NAMALWA (cell line): ENCODE results near the gene SOX6.

Experiments
- DNase-seq: peaks from one replicate; pipeline ENCODE4 v3.0.0-alpha.2; 2015; ENCODE audit warnings: low spot score

Gene SOX6

DNA sequence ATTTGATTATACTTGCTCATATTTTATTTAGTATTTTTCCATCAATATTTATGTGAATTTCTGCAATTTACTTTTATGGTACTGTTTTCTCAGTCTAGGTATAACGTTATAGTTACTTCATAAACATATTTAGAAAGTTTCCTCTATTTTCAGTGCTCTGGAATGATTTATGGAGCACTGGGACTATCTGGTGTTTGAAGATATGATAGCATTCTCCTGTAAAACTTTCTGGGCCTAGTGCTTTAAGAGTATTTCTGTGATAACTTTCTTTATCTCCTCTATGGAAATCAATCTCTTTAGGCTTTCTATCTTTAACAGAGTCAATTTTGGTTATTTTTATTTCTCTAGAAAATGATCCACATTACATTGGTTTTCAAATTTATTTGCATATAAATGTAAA lies 85.1 kb downstream of the SOX6 start:
- no peak for DNase-seq

DNA sequence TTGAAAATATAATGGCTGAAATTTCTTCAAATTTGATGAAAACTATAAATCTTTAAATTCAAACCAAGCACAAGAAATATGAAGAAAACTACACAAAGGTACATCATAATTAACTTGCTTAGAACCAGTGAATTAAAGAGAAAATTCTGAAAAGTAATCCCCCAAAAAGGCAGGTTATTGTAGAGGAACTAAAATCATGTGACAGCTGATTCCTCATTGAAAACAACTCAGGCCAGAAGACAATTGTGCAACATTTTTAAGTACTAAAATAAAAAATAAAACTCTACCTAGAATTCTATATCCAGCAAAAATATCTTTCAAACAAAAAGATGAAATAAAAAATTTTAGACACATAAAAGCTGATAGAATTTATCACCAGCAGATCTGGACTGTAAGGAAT lies 90.3 kb downstream of the SOX6 start:
- DNase-seq = no peak

DNA sequence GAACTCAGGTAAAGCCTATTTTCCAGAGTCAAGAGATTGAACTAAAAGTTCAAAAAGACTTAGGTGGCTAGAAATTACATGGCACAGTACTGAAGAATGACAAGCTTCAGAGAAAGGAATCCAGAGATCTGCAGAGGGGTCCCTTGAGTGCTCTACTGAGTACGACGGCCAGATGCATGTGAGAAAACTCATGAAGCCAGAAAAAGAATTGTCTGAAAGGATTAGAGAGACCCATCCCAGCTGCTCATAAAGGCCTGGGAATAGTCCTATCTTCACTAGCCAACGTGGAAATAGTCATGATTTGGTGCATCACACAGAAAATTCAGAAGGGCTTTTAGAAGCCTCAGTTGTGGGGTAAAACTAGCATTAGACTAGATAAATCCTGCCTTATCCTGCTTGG lies 91.3 kb downstream of the SOX6 start:
- DNase-seq = no peak

DNA sequence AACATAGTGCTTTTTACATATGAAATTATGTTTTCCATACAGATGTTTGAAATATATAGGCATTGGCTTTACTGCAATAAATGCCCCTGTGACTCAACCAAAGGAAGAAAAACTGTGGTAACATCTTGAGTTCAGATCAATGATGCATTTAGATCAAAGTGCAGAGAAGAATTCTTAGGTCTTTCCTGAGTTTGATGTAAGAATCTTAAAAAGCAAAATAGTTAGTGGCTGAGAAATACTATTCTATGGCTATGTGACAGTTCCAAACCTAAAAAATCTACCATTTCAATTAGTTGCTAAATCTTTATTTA lies 93.7 kb downstream of the SOX6 start:
- no peak for DNase-seq

DNA sequence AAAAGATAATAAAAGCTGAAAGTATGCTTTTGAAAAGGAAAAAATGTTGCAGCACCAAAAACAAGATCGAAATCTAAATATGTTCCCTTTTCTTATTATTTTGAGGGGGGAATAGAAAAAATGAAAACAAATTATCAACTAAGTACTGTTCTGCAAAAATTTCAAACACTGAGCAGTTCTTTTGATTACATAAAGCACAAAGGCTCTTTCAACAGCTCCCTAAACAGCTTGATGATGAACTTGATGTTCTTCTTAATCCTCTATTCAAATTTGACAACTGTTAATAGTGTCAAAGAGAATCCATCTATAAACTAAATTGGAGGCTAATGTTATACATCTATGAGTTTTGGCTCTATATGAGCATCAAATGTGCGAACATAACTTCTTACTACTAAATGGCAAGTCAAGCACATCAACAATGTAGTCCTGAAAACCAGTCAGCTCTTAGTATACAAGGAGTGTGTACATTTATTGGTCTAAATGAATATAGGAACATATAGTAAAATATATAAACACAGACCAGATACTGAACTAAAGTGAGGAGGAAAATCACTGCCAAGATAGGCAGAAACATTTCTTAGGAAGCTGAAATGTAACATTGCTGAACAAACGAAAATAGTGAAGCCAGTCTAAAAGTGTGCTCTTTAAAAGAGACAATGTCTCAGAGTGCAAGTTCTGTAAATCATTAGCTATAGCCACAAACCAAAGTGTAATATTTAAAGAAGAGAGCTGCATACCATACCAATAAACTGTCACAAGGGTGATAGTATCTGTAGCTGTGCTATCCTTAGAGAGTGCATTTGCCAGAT lies 94.3 kb downstream of the SOX6 start:
- DNase-seq = no peak

DNA sequence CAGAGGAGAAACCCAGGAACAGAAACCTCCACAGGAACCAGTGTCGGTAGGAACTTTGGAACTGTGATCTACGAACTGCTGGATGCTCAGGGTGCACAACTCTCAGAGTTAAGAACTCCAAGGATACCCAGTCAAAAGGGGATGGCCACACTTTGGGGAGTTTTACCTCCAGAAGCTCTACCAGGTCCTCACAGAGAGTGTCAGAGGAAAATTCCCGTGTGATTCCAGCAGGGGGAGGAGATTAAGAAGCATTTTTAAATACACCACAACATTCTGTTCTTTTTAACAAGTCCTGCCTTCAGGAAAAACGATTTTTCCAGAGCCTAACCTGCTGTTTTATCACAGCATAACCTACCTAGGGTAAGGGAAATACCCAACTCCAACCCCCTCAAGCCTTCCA lies 104.0 kb downstream of the SOX6 start:
- DNase-seq = no peak

DNA sequence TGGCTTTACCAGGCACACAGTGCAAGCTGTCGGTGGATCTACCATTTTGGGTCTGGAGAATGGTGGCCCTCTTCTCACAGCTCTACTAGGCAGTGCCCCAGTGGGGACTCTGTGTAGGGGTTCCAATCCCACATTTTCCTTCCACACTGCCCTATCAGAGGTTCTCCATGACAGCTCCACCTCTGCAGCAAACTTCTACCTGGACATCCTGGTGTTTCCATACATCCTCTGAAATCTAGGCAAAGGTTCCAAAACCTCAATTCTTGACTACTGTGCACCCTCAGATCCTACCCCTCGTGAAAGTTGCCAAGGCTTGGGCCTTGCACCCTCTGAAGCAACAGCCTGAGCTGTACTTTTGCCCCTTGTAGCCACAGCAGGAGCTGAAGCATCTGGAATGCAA lies 108.1 kb downstream of the SOX6 start:
- no peak for DNase-seq

DNA sequence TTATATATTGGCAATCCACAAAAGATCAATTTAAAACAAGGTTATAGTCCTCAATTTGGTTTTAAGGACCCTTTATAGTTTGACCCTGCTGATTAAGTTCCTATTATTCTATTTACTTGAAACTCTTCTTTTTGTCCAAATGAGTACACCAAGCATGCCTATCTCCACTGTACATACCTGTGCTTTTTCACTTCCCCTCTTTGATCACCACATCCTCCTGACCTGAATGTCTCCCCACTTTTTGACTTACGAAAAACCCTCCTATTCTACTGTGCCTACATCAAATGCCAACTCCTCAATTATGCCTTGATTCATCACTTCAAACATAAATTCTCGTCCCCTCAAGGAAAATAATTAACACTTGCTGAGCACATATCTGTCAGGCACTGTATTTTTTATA lies 113.5 kb downstream of the SOX6 start:
- DNase-seq = no peak

DNA sequence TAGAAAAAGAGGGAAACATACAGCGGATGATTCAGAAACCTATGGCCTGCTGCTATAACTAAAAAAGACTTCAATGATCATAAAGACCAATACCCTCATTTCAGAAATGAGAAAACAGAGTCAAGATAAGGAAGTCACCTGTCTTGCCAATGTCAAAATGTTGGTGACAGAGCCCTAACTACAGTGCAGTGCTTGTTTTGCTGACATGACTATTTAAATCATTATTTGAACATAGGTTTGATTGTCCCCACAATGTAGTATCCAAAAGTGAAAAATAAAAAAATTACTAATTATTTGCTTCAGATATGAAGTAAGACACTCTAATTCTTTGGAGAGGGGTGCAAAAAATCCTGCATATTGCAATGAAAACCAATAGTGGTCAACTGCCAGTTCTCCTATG lies 115.7 kb downstream of the SOX6 start:
- DNase-seq = no peak

DNA sequence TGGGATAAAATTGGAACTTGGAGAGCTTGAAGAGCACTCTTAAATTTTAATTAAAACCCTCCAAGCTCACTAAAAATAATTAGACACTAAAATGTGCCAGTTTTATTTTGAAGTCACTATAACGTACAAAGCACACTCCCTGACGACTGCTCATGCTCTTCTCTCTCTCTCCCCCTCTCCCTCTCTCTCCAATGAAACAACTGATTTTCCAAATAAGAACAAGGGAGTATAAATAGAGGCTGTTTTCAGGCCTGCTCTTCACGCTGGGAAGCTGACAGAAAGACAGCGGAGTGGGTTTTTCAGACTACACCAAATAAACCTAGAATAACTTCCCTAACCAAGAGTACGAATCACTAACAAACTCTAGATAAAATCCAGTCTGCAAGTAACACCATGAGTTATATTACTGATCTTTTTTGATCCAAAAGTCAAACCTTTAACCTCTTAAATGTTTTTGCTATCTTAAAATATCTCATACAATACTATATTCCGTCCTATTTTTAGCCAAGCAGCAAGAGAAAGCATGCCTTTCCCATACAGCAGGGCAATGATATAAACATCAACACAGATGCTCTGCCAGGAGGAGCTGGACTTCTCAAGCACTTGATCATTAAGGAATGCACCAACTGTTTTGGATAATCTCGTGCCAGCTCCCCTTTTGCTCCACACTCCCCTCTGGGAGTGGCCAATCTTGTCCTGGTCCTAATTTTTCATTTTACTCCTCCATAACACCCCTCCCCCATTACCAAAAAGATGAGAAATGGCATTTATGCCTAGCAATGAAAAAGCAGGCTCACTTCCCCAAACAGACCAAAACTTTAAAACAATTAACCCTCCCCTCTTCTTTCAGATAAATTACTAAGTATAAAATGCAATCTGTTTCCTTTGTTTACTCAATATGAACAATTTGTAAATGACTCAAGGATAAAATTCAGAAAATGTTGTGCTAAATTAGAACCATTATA lies 116.9 kb downstream of the SOX6 start:
- no peak for DNase-seq

DNA sequence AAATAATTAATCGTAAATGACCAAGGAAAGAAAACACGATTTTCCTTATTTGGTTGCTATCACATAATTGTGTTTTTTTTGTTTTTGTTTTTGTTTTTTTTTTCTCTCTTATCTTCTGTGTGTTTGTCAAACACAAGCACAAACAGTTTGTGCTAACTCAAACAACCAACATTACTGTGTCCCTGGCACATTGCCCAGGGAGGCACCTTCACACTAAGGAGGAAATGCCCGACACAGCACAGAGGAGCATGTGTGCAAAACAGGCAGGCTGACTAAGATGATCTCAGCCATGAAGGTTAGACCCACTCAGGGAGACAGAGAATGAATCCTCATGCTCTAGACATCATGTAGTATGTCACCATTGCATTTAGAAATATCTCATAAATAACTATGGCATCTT lies 130.1 kb downstream of the SOX6 start:
- DNase-seq = peak; percentile 2

DNA sequence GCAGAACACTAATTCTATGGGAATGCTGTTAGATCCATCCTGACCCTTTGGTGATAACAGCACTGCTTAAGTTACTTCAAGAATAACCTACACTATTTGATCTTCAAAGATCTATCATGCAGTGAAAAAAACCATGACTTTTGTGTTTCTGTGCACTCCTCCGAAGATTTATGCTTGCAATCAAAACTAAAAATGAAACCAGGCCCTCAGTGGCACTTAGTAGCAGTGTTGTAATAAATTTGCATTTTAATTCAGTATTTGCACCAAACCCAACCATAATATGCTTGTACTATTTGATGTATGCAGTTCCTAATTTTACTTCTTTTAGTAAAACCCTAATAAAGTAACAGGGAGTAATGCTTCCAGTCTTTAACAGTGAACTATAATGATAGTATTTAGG lies 130.7 kb downstream of the SOX6 start:
- no peak for DNase-seq

DNA sequence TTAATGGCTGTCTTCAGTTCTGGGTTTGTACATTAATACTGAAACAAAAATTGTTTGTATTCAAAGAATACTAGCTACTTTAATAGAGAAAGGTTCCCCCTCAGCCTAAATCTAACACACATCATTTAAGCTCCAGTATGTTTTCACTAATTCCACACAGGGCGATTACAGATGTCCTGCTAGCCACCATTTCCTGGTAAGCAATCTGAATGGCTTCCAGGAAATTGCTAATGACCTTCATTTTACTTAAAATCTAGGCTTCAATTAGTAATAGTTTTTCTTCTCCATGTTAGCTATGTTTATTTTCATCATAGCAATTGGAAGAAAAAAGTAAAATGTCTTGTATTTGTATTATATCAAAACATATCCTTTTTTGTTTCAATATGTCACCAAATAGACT lies 132.8 kb downstream of the SOX6 start:
- no peak for DNase-seq

DNA sequence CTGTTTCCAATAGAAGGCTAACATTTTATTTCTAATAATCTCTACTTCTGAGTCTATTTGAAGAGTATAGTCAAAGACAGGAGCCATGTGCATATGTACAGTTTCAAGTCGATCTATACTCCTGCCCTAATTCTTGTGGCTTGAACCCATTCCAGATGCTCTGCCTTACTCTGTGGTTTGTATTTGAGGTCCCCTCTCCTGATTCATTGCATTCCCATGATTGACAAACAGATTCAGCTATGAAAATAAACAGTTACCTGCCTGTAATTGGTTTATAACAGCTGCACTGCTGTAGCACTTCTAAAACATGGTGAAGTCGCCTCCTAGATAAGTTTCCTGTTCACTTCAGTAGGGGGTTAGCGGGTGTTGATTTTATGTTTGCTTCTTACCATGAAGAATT lies 138.7 kb downstream of the SOX6 start:
- DNase-seq = no peak

DNA sequence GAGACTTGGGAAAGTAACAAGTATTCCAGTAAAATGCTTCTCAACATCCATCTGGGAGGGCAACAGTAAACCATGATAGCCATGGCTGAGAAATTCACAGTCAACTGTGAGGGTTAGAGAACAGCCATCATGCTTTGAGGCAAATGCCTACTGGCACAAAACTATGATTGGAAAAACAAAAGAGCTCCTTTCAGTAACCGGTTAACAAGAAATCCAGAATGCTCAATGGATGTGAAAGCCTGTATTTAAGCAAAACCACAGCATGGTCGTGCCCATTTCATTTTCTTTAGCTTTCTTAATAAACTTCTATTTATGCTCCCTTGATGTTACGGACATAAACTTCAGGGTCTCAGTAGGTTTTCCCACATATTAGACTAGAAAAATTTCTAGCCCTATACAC lies 139.5 kb downstream of the SOX6 start:
- DNase-seq = no peak

DNA sequence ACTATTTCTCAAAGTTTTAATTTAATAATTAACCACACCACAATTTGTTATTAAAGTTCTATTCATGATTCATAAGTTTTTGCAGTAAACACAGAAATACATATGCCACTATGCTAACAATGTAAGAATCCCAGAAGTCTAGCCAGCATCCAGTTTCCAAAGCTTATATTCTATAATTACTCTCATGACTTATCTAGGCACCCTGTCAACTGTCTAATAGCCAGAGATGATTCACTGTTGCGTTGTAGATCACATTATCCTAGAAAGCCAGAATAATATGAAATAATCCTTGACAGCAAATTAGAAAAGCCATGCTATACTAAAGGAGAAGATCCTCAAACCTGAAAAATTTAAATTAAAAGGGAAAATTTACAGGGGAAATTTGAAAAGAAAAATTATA lies 141.0 kb downstream of the SOX6 start:
- no peak for DNase-seq

DNA sequence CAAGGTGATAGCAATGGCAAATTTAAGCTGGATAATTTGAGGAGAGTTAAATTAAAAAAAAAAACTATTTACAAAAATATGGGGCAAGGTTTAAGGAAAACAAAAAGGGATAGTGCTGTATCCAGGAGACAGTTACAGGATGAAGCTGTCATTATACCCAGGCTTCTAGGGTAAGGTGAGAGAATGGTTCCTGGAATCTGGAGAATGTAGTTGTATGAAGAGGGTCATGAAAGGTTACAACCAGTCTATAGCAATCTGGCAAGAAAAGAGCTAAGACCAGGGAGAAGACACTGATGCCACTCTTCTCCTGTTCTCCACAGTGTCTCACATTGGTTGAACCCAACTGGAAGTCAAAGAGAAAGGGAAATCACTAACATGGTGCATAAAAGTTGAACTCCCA lies 144.9 kb downstream of the SOX6 start:
- DNase-seq = no peak

DNA sequence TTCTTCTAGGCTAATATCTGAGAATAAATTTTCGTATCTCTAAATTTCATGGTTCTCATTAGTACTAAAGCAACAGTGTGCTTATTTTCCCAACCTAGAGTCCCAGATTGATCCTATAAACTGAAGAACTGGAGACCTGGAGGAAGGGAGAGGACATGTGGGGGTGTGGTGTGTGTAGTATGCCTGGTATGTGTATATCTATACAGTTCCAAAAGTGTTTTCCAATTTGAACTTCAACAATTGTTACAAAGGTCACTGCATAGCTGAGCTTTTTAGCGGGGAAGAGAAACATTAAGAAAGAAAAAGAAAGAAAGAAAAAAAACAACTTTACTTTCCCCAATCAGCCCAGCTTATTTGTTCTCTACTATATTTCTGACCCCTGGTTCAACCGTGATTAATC lies 152.1 kb downstream of the SOX6 start:
- DNase-seq = no peak

DNA sequence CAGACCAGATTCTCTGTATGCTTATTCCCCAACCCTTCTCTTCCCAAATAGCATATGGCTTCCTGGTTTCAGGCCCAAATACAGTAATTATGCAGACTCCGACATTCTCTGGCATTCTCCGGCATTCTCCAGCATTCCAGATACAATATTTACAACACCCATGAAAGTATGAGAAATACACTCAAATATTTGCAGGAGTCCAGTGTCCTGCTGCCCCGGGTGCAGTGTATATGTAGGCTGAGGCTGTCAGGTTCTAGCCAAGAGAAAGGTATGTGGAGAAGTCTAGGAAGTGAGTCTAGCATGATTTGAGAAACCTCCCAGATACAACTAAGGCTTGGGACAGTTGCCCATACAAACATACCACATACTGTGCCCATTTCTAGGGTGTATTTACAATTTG lies 160.7 kb downstream of the SOX6 start:
- no peak for DNase-seq

DNA sequence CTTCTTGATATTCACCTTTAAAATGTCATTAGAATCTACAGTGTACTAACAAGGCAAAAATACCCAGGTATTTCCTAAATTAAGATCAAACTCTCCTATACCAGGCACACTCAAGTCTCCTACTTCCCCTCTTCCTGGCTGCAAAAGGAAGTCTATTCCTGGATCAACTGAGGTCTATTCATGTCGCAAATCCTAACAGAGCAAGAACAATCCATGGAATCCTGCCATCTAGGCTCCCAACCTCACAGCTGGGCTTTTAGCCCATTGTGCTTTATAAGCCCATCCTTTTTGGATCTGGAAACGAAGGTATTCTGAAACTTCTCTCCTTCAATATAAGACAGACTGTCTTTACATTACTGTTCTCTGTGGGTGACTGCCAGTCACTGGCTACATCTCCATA lies 161.8 kb downstream of the SOX6 start:
- DNase-seq = no peak

DNA sequence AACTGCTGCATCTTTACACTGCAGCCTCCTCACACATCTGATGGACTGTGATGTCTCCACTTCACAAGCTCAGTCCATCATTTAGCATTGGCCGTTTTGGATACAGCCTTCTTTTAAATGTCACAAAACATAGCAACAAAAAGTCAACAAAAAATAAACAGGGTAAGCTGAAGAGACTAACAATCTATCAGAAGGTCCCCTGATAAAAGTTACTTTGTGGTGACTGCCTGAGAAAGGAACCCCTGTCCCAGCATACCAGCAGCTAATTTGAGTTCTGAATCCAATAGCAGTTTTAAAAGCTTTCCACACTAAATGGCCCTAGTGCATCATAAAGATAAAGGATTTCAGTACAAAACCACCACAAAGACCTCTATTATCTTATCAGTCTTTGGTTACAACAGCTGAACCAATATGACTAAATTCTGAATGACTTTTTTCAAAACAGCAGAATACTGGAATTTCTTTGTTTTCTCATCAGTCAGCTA lies 162.4 kb downstream of the SOX6 start:
- DNase-seq = no peak

DNA sequence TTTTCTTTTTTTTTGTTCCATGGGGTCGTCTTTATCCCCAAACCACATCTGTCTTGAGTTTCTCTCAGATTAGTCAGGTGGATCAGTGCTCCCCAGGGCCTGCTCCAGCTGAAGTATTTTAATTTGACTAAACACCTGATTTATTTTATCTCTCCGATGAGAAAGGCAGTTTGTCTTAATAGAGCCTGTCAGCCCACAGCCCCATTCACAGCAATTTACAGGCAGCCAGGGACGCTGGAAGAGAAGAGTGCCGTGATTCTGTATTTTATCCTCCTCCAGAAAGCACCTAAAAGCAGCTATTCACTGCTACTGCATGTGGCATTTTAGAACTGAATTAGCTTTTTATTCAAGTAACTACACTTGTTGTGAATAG lies 164.5 kb downstream of the SOX6 start:
- DNase-seq = peak; percentile 3

DNA sequence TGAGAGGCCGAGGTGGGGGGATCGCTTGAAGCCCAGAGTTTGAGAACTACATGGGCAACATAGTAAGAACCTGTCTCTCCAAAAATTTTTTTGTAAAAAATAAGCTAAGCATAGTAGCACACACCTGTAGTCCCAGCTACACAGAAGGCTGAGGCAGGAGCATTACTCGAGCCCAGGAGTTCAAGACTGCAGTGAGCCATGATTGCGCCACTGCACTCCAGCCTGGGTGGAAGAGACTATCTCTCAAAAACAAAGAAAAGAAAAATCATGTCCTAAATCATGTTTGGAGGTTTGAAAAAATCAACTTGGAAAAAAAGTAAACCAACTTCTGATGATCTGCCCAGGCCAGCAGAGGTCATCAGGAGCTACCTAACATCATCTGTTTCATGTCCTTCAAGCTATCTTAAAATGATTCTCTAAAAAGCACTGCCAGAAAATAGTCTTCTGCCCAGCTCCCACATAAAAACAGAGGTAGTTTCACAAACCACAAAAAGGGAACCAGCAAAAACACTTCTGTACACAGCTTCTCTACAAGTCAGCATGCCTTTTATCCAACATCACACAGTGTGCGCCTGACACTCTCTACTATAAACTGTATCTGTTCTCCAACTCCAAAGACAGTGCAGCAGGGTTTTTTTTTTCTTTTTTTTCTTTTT lies 165.0 kb downstream of the SOX6 start:
- DNase-seq = peak; percentile 24
